Fibroblast of pulmonary artery (primary cell): ENCODE measurements around the gene TAF4.
"Not testable (repeated sequence)": the region's sequence is repeated elsewhere in the genome, so short reads cannot be mapped to it uniquely, and the experiment has no call there.

Source experiments
- DNase-seq: peaks from one replicate; pipeline ENCODE4 v3.0.0-alpha.2; 2010; ENCODE audit warnings: low read depth
- H3K4me3 ChIP-seq: replicated peaks from 2 replicates; pipeline ENCODE4 v1.5.1; 2011; ENCODE audit warnings: low read depth, mild to moderate bottlenecking, control low read depth, low read length, moderate library complexity
- CTCF ChIP-seq: IDR thresholded peaks from 2 replicates; pipeline ENCODE4 v1.5.1; 2011; ENCODE audit warnings: mild to moderate bottlenecking, control low read depth, low read length, inconsistent platforms; ENCODE audit errors: missing control alignments

The TAF4 gene

GRCh38 chr20:62079166-62079565 is 13.5 kb upstream of the TAF4 start:
- TF ChIP-seq CTCF = no peak
- DNase-seq = no peak
- H3K4me3 ChIP-seq = no peak overlapping the region

GRCh38 chr20:62073323-62073722 is 7.6 kb upstream of the TAF4 start:
- no peak for DNase-seq
- TF ChIP-seq CTCF = no peak
- H3K4me3 ChIP-seq = no peak overlapping the region

- DNase-seq, H3K4me3 ChIP-seq: not testable (repeated sequence)
Measured at GRCh38 chr20:62071669-62072430, 6.2 kb upstream of the TAF4 start.

GRCh38 chr20:62069741-62070216 is 4.1 kb upstream of the TAF4 start:
- TF ChIP-seq CTCF = no peak
- no peak overlapping the region for H3K4me3 ChIP-seq
- DNase-seq = peak; percentile 26

- no peak for TF ChIP-seq CTCF
- no peak for DNase-seq
- no peak overlapping the region for H3K4me3 ChIP-seq
Measured at GRCh38 chr20:62068997-62069396, 3.3 kb upstream of the TAF4 start.

GRCh38 chr20:62067547-62068260 is 2.0 kb upstream of the TAF4 start:
- no peak overlapping the region for H3K4me3 ChIP-seq
- TF ChIP-seq CTCF = no peak
- no peak for DNase-seq

GRCh38 chr20:62066983-62067433 is 1.3 kb upstream of the TAF4 start:
- TF ChIP-seq CTCF = no peak
- H3K4me3 ChIP-seq = peak overlapping the region; percentile 64
- DNase-seq = peak; percentile 25
